Suprapubic skin (tissue), 4 donors: ENCODE data around the gene CD79A. TPM values are rescaled to one million over a fixed set of nuclear protein-coding genes. Genes with fewer than 3 reads are reported as not detected.

ENCODE experiments used
- DNase-seq, 2 donors: peaks; one replicate each; pipeline ENCODE4 v3.0.0-alpha.2; 2019; ENCODE audit warnings: low spot score in 2 of 2
- H3K27ac ChIP-seq: fragments of 200-600 bp; sonication (generic); one replicate; pipeline ENCODE4 v1.5.1; 2019
- H3K27me3 ChIP-seq: fragments of 200-600 bp; sonication (generic); one replicate; pipeline ENCODE4 v1.5.1; 2019
- H3K36me3 ChIP-seq: fragments of 200-600 bp; sonication (generic); one replicate; pipeline ENCODE4 v1.5.1; 2019
- H3K4me1 ChIP-seq: fragments of 200-600 bp; sonication (generic); one replicate; pipeline ENCODE4 v1.5.1; 2019
- H3K4me3 ChIP-seq: fragments of 200-600 bp; sonication (generic); one replicate; pipeline ENCODE4 v1.5.1; 2019; ENCODE audit warnings: mild to moderate bottlenecking
- H3K9me3 ChIP-seq: fragments of 200-600 bp; sonication (generic); one replicate; pipeline ENCODE4 v1.5.1; 2019
- CTCF ChIP-seq, 2 donors: fragments of 200-600 bp in 1 of 2; fragments of 450-650 bp in 1 of 2; sonication (generic) in 1 of 2; IDR thresholded peaks; one replicate each; pipeline ENCODE4 v1.5.1; 2016 to 2019; ENCODE audit warnings: antibody characterized with exemption in 2 of 2, mild to moderate bottlenecking in 1 of 2, moderate library complexity in 1 of 2
- EP300 ChIP-seq: sonication (generic); formaldehyde crosslinking; IDR thresholded peaks from one replicate; pipeline ENCODE4 v1.6.1; 2017; ENCODE audit warnings: antibody characterized with exemption
- POLR2A ChIP-seq, 2 donors: fragments of 450-650 bp; IDR thresholded peaks; one replicate each; pipeline ENCODE4 v1.6.1; 2017; ENCODE audit warnings: antibody characterized with exemption in 2 of 2, mild to moderate bottlenecking in 2 of 2, moderate library complexity in 2 of 2
- POLR2AphosphoS5 ChIP-seq, 3 donors: sonication (generic); formaldehyde crosslinking; IDR thresholded peaks; one replicate each; pipeline ENCODE4 v1.6.1; 2017; ENCODE audit warnings: antibody characterized with exemption in 3 of 3
- WGBS: methylation state at CpG from one replicate; pipeline ENCODE4 v1.1.5; 2018; 5-methylcytosine and 5-hydroxymethylcytosine counted together
- total RNA-seq, 4 donors: library from RNA; depleted of rRNA; stranded (reverse); fragments of >200 nt; gene quantifications; one replicate each; pipeline ENCODE4 v1.1.0, GENCODE V29; 2016

CD79A gene
- total RNA-seq, 4 donors from 2014 or later, result 3.0 TPM; not detected in 3

- peaks cover 43% of the 10 kb centered on the region for H3K4me1 ChIP-seq
- peak overlapping the region; percentile 63 for H3K27ac ChIP-seq
- no peaks in the 10 kb centered on the region for H3K9me3 ChIP-seq
- no peak for DNase-seq
- no peaks in the 10 kb centered on the region for H3K27me3 ChIP-seq
- peak overlapping the region; percentile 10 for H3K4me3 ChIP-seq
- WGBS, result 46% methylated on average over 13 of the region's 13 CpGs
- H3K36me3 ChIP-seq, result peaks cover 36% of the 10 kb centered on the region
- TF ChIP-seq CTCF (IDR thresholded peaks at IDR 0.05) (no peak), POLR2A (IDR thresholded peaks at IDR 0.05) (no peak), POLR2AphosphoS5 (IDR thresholded peaks at IDR 0.05) (no peak), EP300 (no peak)
These were observed 10.0 kb downstream of the CD79A start for GRCh38 chr19:41886761-41887710.

GRCh38 chr19:41887711-41888382 lies 10.8 kb downstream of the CD79A start:
- Histone ChIP-seq H3K4me1 (peaks cover 35% of the 10 kb centered on the region), H3K27ac (peak overlapping the region; percentile 63), H3K9me3 (no peaks in the 10 kb centered on the region), H3K36me3 (peaks cover 44% of the 10 kb centered on the region), H3K27me3 (no peaks in the 10 kb centered on the region), H3K4me3 (peak overlapping the region; percentile 10)
- WGBS, result 43% methylated on average over 17 of the region's 17 CpGs
- no peak for DNase-seq
- TF ChIP-seq POLR2AphosphoS5 (IDR thresholded peaks at IDR 0.05), result no peak
- TF ChIP-seq CTCF (IDR thresholded peaks at IDR 0.05), result no peak
- TF ChIP-seq EP300, result no peak
- no peak for TF ChIP-seq POLR2A (IDR thresholded peaks at IDR 0.05)

GRCh38 chr19:41888926-41889325 lies 11.8 kb downstream of the CD79A start:
- TF ChIP-seq POLR2AphosphoS5 (IDR thresholded peaks at IDR 0.05) (no peak), EP300 (no peak), POLR2A (IDR thresholded peaks at IDR 0.05) (no peak), CTCF (IDR thresholded peaks at IDR 0.05) (no peak)
- Histone ChIP-seq H3K4me1 (peaks cover 34% of the 10 kb centered on the region), H3K27ac (no peak overlapping the region), H3K4me3 (no peak overlapping the region), H3K9me3 (no peaks in the 10 kb centered on the region), H3K36me3 (peaks cover 48% of the 10 kb centered on the region), H3K27me3 (no peaks in the 10 kb centered on the region)
- 80% methylated on average over 7 of the region's 12 CpGs for WGBS
- no peak for DNase-seq

- no peaks in the 10 kb centered on the region for H3K9me3 ChIP-seq
- H3K4me3 ChIP-seq, result no peak overlapping the region
- H3K36me3 ChIP-seq, result peaks cover 58% of the 10 kb centered on the region
- peaks cover 28% of the 10 kb centered on the region for H3K4me1 ChIP-seq
- 97% methylated on average over 8 of the region's 8 CpGs for WGBS
- H3K27ac ChIP-seq, result no peak overlapping the region
- no peaks in the 10 kb centered on the region for H3K27me3 ChIP-seq
- DNase-seq, result no peak
- no peak for TF ChIP-seq CTCF (IDR thresholded peaks at IDR 0.05)
- no peak for TF ChIP-seq POLR2A (IDR thresholded peaks at IDR 0.05)
- TF ChIP-seq POLR2AphosphoS5 (IDR thresholded peaks at IDR 0.05), result no peak
- TF ChIP-seq EP300, result no peak
These were observed 12.8 kb downstream of the CD79A start for GRCh38 chr19:41889896-41890295.

GRCh38 chr19:41890936-41891335 lies 13.9 kb downstream of the CD79A start:
- TF ChIP-seq POLR2AphosphoS5 (IDR thresholded peaks at IDR 0.05) (no peak), POLR2A (IDR thresholded peaks at IDR 0.05) (no peak), CTCF (IDR thresholded peaks at IDR 0.05) (no peak), EP300 (no peak)
- Histone ChIP-seq H3K36me3 (peaks cover 68% of the 10 kb centered on the region), H3K27me3 (no peaks in the 10 kb centered on the region), H3K9me3 (no peaks in the 10 kb centered on the region), H3K4me1 (peaks cover 19% of the 10 kb centered on the region), H3K4me3 (no peak overlapping the region), H3K27ac (no peak overlapping the region)
- DNase-seq, result no peak
- WGBS, result 96% methylated on average over 4 of the region's 4 CpGs
